Stimulated activated CD8-positive, alpha-beta memory T cell treated with anti-CD3 and anti-CD28 coated beads, Interleukin-12 subunit alpha, Interleukin-12 subunit beta, amount 100 ng/mL, for 24 hours (primary cell): Measurements from ENCODE around the gene UBTF.

Experiments
- DNase-seq: peaks from one replicate; pipeline ENCODE4 v3.0.0-alpha.2; 2020; ENCODE audit errors: extremely low read depth

The UBTF gene

GRCh38 chr17:44198721-44199552 is 20.5 kb downstream of the UBTF start:
- no peak for DNase-seq

GRCh38 chr17:44197980-44198720 is 21.3 kb downstream of the UBTF start:
- DNase-seq = no peak

- DNase-seq = no peak
Measured at GRCh38 chr17:44197107-44197506, 22.4 kb downstream of the UBTF start.

- no peak for DNase-seq
Measured at GRCh38 chr17:44193326-44194084, 26.0 kb downstream of the UBTF start.

DNA sequence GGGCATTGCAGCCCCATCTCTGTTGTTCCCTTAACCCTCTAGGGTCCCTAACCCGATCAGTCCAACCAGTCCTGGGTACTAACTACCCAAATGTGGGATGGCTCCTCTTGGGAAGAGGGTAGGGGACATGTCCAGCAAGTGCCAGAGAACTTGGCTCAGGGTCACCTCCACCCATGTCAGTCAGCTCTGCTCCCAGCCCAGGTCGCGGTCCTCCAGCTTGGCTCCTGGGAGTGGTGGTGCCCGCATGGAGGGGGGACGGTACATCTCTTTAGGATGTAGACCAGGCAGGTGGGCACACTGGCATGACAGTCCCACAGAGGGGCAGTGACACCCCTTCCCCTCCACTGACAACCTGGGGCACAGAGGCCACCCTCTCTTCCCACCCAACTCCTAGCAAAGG is 26.7 kb downstream of the UBTF start:
- no peak for DNase-seq

DNA sequence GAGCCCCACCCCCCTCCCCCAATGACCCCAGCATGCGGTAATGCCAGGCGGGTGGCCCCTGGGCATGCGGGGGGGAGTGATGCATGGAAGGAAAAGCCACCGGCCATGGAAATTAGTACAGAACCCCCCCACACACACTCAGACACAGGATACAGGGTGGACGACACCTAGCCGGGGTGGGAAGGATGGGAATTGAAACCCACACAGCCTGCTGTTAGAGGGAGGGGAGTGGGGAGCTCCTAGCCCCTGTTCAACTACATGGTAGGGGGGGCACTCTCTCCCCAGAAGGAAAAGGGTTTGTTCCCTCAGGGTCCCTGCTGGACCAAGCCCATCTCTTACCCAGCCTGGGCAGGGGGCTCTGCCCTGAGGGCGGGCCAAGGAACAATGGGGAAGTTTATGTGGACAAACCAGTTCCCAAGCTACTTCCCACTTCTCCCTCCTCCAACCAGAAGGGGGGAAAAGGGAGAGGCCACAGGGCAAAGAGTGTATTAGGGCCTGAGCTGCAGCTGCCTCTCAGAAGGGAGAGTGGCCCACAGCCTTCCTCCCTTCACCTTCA is 27.5 kb downstream of the UBTF start:
- no peak for DNase-seq

GRCh38 chr17:44191369-44191768 is 28.1 kb downstream of the UBTF start:
- no peak for DNase-seq

DNA sequence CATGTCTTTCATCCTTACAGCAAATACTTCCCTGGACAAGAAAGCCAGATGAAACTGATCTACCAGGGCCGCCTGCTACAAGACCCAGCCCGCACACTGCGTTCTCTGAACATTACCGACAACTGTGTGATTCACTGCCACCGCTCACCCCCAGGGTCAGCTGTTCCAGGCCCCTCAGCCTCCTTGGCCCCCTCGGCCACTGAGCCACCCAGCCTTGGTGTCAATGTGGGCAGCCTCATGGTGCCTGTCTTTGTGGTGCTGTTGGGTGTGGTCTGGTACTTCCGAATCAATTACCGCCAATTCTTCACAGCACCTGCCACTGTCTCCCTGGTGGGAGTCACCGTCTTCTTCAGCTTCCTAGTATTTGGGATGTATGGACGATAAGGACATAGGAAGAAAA is 29.0 kb downstream of the UBTF start:
- DNase-seq = no peak

- DNase-seq = no peak
Measured at GRCh38 chr17:44188576-44189403, 30.7 kb downstream of the UBTF start.

DNA sequence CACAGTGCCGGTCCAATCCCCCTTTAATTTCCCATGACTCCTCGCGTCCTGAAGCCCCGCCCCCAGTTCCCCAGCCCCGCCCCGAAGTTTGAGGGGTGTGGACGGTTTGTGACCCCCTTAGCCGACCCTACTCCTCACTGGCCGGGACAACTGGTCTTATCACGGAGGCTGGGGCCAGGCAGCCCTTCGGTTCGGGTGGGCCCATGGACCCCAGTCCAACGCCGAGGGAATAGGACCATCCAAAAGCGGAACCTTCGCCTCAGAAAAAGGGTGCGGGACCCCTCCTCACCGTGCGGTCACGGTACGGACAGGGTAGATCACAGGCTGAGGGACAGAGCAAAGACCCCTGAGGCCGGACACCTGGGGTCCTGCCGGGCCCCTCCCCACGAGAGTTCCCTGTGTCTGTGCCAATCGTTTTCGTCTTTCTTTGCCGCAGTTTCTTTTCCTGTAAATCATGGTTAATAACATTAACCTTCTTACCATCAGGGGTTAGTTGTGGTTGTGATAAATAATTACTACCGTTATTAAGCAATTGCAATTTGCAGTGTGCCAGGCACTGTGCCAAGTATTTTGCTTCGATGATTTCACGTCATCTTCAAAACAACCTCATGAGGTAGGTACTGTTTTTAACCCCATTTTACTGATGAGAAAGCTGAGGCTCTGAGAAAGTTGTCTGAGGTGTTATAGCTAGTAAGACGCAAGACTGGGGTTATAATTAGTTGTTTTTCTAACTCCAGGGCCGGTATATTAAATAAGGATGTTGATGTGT is 32.2 kb downstream of the UBTF start:
- DNase-seq = peak; percentile 60

- peak; percentile 99 for DNase-seq
Measured at GRCh38 chr17:44186307-44187130, 33.0 kb downstream of the UBTF start, which contains the start of gene TMUB2. TSS of gene TMUB2 (plus strand) at chr17:44186972. CDS start at chr17:44187709, 737 bp downstream.

DNA sequence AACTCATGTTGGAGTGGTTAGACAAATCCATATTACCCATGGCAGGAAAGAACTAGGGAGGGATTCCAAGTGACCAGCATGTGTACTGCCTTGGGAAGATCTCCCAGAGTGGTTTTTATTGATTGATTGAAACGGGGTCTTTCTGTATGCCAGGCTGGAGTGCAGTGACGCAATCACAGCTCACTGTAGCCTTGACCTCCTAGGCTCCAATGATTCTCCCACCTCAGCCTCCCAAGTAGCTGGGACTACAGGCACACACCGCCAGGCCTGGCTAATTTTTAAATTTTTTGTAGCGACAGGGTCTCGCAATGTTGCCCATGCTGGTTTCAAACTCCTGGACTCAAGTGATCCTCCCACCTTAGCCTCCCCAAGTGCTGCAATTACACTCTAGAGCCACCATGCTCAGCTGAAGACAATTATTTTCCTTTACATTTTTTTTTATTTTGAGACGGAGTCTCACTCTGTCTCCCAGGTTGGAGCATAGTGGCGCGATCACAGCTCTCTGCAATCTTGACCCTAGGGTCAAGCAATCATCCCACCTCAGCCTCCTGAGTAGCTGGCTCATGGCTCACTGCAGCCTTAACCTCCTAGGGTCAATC is 35.2 kb downstream of the UBTF start:
- DNase-seq = no peak

DNA sequence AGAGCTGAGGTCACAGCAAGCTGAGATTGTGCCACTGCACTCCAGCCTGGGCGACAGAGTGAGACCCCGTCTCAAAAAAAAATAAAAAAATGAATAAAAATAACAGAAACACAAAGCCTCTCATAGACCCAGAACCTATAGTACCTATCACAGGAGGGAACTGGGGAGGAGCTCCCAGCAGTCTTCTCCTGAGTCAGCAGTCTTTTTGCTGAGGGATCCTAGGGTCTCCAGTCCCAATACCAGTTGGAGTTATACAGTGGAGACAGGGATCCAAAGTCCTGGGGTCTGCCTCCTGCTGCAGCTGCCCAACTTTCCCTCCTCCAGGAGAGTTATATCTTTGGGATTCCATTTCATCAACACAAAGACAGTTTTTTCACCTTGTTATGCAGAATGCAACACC is 36.5 kb downstream of the UBTF start:
- DNase-seq = no peak

DNA sequence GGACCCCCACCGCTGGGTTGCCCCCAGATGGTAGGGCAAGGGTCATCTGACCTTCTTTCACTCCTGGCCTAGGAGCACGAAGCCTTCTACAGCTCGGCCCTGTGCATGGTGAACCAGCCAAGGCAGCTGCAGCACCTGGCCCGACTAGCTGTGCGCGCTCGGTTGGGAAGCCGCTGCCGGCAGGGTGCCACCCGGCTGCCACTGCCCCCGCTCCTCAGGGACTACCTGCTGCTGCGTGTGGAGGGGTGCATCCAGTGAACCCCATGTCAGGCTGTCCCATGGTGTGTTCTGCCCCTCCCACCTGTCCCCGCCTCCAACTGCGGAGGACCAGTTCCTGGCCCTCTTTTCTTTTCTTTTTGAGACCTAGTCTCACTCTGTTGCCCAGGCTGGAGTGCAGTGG is 41.3 kb downstream of the UBTF start:
- DNase-seq = no peak

GRCh38 chr17:44177640-44178039 is 41.8 kb downstream of the UBTF start:
- DNase-seq = no peak

DNA sequence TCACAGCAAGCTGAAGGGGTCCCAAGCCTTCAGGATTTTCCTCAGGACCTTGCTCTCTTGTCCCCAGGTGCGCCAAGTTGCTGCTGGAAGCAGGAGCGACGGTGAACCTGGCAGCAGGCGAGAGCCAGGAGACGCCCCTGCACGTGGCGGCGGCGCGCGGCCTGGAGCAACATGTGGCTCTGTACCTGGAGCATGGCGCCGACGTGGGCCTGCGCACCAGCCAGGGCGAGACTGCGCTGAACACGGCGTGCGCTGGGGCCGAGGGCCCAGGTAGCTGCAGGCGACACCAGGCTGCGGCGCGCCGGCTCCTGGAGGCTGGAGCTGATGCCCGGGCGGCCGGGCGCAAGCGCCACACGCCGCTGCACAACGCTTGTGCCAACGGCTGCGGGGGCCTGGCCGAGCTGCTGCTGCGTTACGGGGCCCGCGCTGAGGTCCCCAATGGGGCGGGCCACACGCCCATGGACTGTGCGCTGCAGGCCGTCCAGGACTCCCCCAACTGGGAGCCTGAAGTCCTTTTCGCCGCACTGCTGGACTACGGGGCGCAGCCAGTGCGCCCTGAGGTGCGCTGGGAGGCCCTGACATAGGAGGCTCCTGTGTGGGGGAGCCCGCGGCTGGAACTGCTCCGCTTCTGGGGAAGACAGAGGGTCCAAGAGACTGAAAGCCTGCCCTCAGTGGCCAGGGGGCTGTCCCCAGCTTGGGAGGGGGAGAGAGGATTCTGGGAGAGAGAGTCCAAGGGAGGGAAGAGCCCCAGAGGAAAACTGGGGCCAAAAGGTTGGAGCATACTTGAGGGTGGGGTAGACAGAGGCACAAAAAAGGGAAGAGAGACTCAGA is 42.6 kb downstream of the UBTF start:
- no peak for DNase-seq

DNA sequence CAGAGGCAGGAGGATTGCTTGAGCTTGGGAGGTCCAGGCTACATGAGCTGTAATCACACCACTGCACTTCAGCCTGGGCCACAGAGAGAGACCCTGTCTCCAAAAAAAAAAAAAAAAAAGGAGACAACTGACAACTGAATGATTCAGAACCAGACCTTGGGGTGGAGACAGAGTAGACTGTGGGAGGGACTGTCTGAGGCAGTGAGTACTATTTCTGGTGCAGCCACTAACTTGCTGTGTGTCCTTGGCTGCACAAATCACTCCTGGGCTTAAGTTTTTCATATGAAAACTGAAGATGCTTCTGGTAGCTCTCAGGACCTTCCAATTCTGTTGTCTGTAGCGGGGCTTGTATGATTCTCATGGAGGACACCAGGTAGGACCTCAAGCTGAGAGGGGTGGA is 43.2 kb downstream of the UBTF start:
- no peak for DNase-seq

GRCh38 chr17:44174427-44174826 is 45.0 kb downstream of the UBTF start:
- no peak for DNase-seq
